Activated CD8-positive, alpha-beta memory T cell treated with anti-CD3 and anti-CD28 coated beads, Interleukin-2, amount 50 U/mL, for 48 hours (primary cell): ENCODE measurements around the gene ADM2.

Experiments
- DNase-seq: peaks from one replicate; pipeline ENCODE4 v3.0.0-alpha.2; 2020

The ADM2 gene

GRCh38 chr22:50445880-50446707 is 35.2 kb upstream of the ADM2 start:
- no peak for DNase-seq

- DNase-seq, result no peak
These were observed 34.4 kb upstream of the ADM2 start for GRCh38 chr22:50446708-50447575.

GRCh38 chr22:50447576-50448551 is 33.5 kb upstream of the ADM2 start:
- no peak for DNase-seq

GRCh38 chr22:50452649-50453048 is 28.7 kb upstream of the ADM2 start:
- no peak for DNase-seq

- DNase-seq, result no peak
These were observed 26.7 kb upstream of the ADM2 start for GRCh38 chr22:50454556-50455075.

GRCh38 chr22:50455201-50455600 is 26.1 kb upstream of the ADM2 start:
- DNase-seq, result no peak

GRCh38 chr22:50456026-50456425 is 25.3 kb upstream of the ADM2 start:
- DNase-seq, result no peak

- DNase-seq, result no peak
These were observed 24.7 kb upstream of the ADM2 start for GRCh38 chr22:50456466-50457234.

GRCh38 chr22:50459016-50459415 is 22.3 kb upstream of the ADM2 start:
- no peak for DNase-seq

GRCh38 chr22:50459496-50460140 is 21.7 kb upstream of the ADM2 start:
- DNase-seq, result no peak

- no peak for DNase-seq
These were observed 20.4 kb upstream of the ADM2 start for GRCh38 chr22:50460938-50461337.

- DNase-seq, result no peak
These were observed 19.8 kb upstream of the ADM2 start for GRCh38 chr22:50461536-50461935.

GRCh38 chr22:50461979-50462540 is 19.3 kb upstream of the ADM2 start:
- no peak for DNase-seq

- DNase-seq, result no peak
These were observed 18.0 kb upstream of the ADM2 start for GRCh38 chr22:50463188-50463900.

- DNase-seq, result no peak
These were observed 16.9 kb upstream of the ADM2 start for GRCh38 chr22:50464451-50464850.

GRCh38 chr22:50465066-50465930 is 16.0 kb upstream of the ADM2 start:
- no peak for DNase-seq

GRCh38 chr22:50467341-50467740 is 14.0 kb upstream of the ADM2 start:
- DNase-seq, result no peak

- DNase-seq, result no peak
These were observed 13.4 kb upstream of the ADM2 start for GRCh38 chr22:50467773-50468440.

- DNase-seq, result no peak
These were observed 12.7 kb upstream of the ADM2 start for GRCh38 chr22:50468626-50469025.
